Fibroblast of lung (primary cell): ENCODE measurements around the gene RAG1.

Experiments used
- EZH2 ChIP-seq: IDR thresholded peaks from 2 replicates; pipeline ENCODE4 v1.5.1; 2012; ENCODE audit warnings: low read length, control low read depth, mild to moderate bottlenecking; ENCODE audit errors: missing control alignments
- TF ChIP-seq, protein P1 (sequence below), 2 donors: IDR thresholded peaks in 1 of 2; conservative IDR thresholded peaks in 1 of 2; 1 replicate in 1 of 2; 2 replicates in 1 of 2; pipeline ENCODE4 v1.5.1; 2011 to 2012; ENCODE audit warnings: low read length in 2 of 2, control low read depth in 1 of 2, inconsistent platforms in 1 of 2, low read depth in 1 of 2, mild to moderate bottlenecking in 1 of 2

DNA sequence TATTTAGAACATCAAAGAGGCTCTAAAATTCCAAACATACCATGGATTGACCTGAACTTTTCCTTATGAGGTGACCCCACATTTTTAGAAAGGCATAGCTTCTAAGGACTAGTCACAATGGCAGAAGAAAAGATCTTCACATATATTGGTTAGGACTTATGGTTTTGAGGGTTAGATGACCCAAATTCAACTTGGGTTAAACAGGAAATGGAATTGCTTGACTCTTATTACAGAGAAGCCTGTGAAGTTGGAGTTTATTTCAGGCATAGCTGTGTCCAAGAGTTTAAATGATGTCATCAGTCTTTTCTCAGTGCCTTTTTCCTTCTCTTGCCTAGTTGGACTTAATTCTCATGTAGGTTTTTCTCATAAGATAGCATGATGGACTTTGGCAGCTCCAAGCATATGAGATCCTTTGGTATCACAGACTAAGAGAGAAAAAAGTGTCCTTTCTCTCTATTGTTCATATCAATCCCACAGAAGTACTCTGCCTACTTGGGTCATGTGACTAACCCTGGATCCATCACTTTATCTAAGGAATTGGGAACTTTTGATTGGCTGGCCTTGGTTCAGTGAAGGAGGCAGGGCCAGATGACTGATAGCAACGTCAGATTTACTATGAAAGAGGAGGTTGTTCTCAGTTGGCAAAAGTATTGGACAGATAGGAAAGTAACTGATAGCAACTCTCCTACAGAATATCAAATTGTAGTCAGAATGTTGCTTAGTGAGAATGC is 17.3 kb upstream of the RAG1 start:
- TF ChIP-seq, protein P1, sequence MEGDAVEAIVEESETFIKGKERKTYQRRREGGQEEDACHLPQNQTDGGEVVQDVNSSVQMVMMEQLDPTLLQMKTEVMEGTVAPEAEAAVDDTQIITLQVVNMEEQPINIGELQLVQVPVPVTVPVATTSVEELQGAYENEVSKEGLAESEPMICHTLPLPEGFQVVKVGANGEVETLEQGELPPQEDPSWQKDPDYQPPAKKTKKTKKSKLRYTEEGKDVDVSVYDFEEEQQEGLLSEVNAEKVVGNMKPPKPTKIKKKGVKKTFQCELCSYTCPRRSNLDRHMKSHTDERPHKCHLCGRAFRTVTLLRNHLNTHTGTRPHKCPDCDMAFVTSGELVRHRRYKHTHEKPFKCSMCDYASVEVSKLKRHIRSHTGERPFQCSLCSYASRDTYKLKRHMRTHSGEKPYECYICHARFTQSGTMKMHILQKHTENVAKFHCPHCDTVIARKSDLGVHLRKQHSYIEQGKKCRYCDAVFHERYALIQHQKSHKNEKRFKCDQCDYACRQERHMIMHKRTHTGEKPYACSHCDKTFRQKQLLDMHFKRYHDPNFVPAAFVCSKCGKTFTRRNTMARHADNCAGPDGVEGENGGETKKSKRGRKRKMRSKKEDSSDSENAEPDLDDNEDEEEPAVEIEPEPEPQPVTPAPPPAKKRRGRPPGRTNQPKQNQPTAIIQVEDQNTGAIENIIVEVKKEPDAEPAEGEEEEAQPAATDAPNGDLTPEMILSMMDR (conservative IDR thresholded peaks at IDR 0.05 in 1 of 2, IDR thresholded peaks at IDR 0.05 in 1 of 2; ENCODE audit: low read depth in 1 of 2, low read length in 2 of 2) = no peak
- no peak for TF ChIP-seq EZH2
